Left ventricle myocardium inferior (tissue), 1 donor: ENCODE measurements around the gene ZNF100. TPM values are rescaled to one million over a fixed set of nuclear protein-coding genes. Genes with fewer than 3 reads are reported as not detected.

Experiments used
- DNase-seq: peaks from one replicate; pipeline ENCODE4 v3.0.0-alpha.2; 2020
- H3K27ac ChIP-seq: fragments of 200-600 bp; replicated peaks from 2 replicates; pipeline ENCODE4 v1.8.0; 2021
- H3K27me3 ChIP-seq: fragments of 200-600 bp; 2 replicates; pipeline ENCODE4 v1.8.0; 2021; ENCODE audit warnings: low read depth
- H3K36me3 ChIP-seq: fragments of 200-600 bp; 2 replicates; pipeline ENCODE4 v1.8.0; 2021
- H3K4me1 ChIP-seq: fragments of 200-600 bp; 2 replicates; pipeline ENCODE4 v1.8.0; 2021
- H3K4me3 ChIP-seq: fragments of 200-600 bp; 2 replicates; pipeline ENCODE4 v1.8.0; 2021; ENCODE audit warnings: mild to moderate bottlenecking, moderate library complexity
- H3K9me3 ChIP-seq: fragments of 200-600 bp; replicated peaks from 2 replicates; pipeline ENCODE4 v1.8.0; 2021
- CTCF ChIP-seq: fragments of 200-600 bp; IDR thresholded peaks from 2 replicates; pipeline ENCODE4 v1.8.0; 2021; ENCODE audit warnings: antibody characterized with exemption, mild to moderate bottlenecking, borderline replicate concordance
- intact Hi-C: fragments of 100-400 bp; cut with micrococcal nuclease; formaldehyde crosslinking; loops from one replicate; pipeline ENCODE4 v1.11.0; 2022
- total RNA-seq: library from RNA; stranded (reverse); fragmentation: NEBNext Ultra II Directional; extraction: Animal tissue kit (Norgen Biotek cat#: 25700); gene quantifications from one replicate; pipeline ENCODE4 v1.2.1, GENCODE V29; 2021
- donor health status: DM: no; HTN: yes; CAD: no; lungs with severe emphysema.

ZNF100 gene
- total RNA-seq, 1 donor from 2014 or later: 4.6 TPM

GRCh38 chr19:21707065-21707464, 60.3 kb downstream of the ZNF100 start:
- H3K27ac ChIP-seq: no peak overlapping the region
- no peak overlapping the region for H3K4me3 ChIP-seq
- TF ChIP-seq CTCF: no peak
- DNase-seq: no peak
- no peaks in the 10 kb centered on the region for H3K27me3 ChIP-seq
- H3K9me3 ChIP-seq: no peaks in the 10 kb centered on the region
- H3K36me3 ChIP-seq: no peaks in the 10 kb centered on the region
- no peaks in the 10 kb centered on the region for H3K4me1 ChIP-seq
- intact Hi-C loops: no loop called here

- intact Hi-C loops: no loop called here
- DNase-seq: no peak
- Histone ChIP-seq H3K36me3 (no peaks in the 10 kb centered on the region), H3K27me3 (no peaks in the 10 kb centered on the region), H3K4me1 (no peaks in the 10 kb centered on the region), H3K27ac (no peak overlapping the region), H3K9me3 (no peaks in the 10 kb centered on the region), H3K4me3 (no peak overlapping the region)
- no peak for TF ChIP-seq CTCF
Measured at GRCh38 chr19:21705393-21705792, 62.0 kb downstream of the ZNF100 start.

GRCh38 chr19:21704320-21704719, 63.1 kb downstream of the ZNF100 start:
- TF ChIP-seq CTCF: no peak
- no peak overlapping the region for H3K4me3 ChIP-seq

GRCh38 chr19:21699197-21699596, 68.2 kb downstream of the ZNF100 start:
- no peak overlapping the region for H3K27ac ChIP-seq

More at GRCh38 chr19:21704320-21704719, 63.1 kb downstream of the ZNF100 start:
- Histone ChIP-seq H3K4me1 (no peaks in the 10 kb centered on the region), H3K9me3 (no peaks in the 10 kb centered on the region), H3K36me3 (no peaks in the 10 kb centered on the region), H3K27ac (no peak overlapping the region), H3K27me3 (no peaks in the 10 kb centered on the region)
- intact Hi-C loops: no loop called here
- DNase-seq: no peak

GRCh38 chr19:21698215-21698614, 69.2 kb downstream of the ZNF100 start:
- no peak for DNase-seq
- Histone ChIP-seq H3K27ac (no peak overlapping the region), H3K36me3 (no peaks in the 10 kb centered on the region), H3K9me3 (no peaks in the 10 kb centered on the region), H3K4me3 (no peak overlapping the region), H3K4me1 (no peaks in the 10 kb centered on the region), H3K27me3 (no peaks in the 10 kb centered on the region)
- intact Hi-C loops: no loop called here
- TF ChIP-seq CTCF: peak; percentile 82

More at GRCh38 chr19:21699197-21699596, 68.2 kb downstream of the ZNF100 start:
- H3K4me1 ChIP-seq: no peaks in the 10 kb centered on the region
- intact Hi-C loops: no loop called here
- no peak overlapping the region for H3K4me3 ChIP-seq
- TF ChIP-seq CTCF: no peak
- DNase-seq: no peak
- no peaks in the 10 kb centered on the region for H3K27me3 ChIP-seq
- no peaks in the 10 kb centered on the region for H3K9me3 ChIP-seq
- H3K36me3 ChIP-seq: no peaks in the 10 kb centered on the region

- H3K4me1 ChIP-seq: no peaks in the 10 kb centered on the region
- peak overlapping the region; percentile 35 for H3K4me3 ChIP-seq
- H3K27ac ChIP-seq: no peak overlapping the region
- H3K36me3 ChIP-seq: no peaks in the 10 kb centered on the region
- intact Hi-C loops: no loop called here
- no peak for DNase-seq
- H3K27me3 ChIP-seq: no peaks in the 10 kb centered on the region
- H3K9me3 ChIP-seq: no peaks in the 10 kb centered on the region
- no peak for TF ChIP-seq CTCF
Measured at GRCh38 chr19:21697698-21698097, 69.7 kb downstream of the ZNF100 start.
